ENCODE measurements around the gene TSPAN18.

The TSPAN18 gene

DNA sequence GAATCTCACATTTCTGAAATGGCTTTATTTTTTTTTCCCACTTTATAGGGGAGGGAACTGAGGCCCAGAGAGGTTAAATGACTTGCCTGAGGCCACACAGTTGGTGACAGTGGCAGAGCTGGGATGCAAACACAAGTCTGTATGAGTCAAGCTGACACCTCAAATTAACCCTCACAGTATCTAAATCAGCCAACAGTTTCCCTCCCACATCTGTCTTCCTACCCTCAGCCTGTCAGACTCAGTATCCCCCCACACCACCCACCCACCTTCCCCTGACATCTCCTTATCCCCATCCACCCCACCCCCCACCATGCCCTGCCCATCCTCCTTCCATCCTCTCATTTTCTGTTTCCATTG, 128.7 kb downstream of the TSPAN18 start:
- TF ChIP-seq, protein P1, sequence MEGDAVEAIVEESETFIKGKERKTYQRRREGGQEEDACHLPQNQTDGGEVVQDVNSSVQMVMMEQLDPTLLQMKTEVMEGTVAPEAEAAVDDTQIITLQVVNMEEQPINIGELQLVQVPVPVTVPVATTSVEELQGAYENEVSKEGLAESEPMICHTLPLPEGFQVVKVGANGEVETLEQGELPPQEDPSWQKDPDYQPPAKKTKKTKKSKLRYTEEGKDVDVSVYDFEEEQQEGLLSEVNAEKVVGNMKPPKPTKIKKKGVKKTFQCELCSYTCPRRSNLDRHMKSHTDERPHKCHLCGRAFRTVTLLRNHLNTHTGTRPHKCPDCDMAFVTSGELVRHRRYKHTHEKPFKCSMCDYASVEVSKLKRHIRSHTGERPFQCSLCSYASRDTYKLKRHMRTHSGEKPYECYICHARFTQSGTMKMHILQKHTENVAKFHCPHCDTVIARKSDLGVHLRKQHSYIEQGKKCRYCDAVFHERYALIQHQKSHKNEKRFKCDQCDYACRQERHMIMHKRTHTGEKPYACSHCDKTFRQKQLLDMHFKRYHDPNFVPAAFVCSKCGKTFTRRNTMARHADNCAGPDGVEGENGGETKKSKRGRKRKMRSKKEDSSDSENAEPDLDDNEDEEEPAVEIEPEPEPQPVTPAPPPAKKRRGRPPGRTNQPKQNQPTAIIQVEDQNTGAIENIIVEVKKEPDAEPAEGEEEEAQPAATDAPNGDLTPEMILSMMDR (IDR thresholded peaks at IDR 0.05): no peak

DNA sequence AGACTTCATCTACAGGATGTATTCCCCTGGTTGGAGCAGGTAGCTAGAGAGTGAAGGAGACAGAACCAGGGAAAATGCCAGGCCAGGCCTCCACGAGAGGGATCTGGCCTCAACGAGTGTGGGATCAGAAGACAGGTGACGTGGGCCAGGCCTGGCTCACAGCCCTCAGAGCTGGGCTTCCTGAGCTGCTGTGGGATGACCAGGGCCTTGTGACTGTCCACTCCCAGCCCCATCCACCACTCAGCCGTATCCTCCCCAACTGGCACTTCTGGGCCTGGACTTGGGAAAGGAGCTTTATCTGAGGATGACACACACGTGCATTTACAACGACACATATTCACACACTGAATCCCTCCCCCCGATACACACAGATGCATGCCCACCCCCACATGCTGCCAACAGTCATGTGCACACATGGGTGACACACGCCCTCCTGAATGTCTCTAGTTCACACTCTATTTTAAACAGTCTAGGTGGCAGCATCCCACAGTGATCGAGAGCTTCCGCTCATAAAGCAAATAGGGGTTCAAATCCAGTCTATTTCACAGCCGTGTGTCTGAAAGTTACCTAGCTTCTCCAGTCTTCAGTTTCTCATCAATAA, 130.8 kb downstream of the TSPAN18 start:
- TF ChIP-seq, protein P1 (IDR thresholded peaks at IDR 0.05): no peak

DNA sequence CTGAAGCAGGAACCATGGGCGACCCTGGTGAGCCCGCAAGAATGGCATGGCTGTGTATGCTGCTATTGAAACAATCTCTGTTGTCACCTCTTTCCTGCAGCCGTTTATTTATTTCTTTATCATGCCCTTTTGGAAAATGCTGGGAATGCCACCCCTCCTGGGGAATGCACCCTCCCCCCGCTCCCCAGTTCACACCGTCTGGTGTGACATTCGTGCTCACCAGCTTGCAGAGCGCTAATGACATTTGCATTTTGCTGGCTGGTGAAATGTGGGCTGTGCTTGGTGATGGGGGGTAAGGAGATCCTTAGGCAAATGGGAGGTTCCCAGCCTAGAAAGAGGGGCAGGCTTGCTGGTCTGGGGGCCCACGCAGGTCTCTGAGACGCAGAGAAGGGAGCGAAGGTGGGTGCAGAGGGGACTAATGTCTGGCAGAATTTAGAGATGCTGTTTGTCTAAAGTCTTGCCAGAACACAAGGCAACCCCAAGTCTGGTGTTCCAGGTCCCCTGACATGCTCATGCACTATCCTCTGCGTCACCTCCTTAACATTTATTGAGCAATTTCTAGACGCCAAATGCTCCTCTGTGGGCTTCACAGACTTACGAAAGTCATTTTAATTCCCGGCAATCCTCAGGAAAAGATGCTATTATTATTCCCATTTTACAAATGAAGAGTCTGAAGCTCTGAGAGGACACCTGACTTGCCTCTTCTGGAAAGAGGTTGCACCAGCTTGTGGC, 132.2 kb downstream of the TSPAN18 start:
- TF ChIP-seq, protein P1 (IDR thresholded peaks at IDR 0.05): no peak

DNA sequence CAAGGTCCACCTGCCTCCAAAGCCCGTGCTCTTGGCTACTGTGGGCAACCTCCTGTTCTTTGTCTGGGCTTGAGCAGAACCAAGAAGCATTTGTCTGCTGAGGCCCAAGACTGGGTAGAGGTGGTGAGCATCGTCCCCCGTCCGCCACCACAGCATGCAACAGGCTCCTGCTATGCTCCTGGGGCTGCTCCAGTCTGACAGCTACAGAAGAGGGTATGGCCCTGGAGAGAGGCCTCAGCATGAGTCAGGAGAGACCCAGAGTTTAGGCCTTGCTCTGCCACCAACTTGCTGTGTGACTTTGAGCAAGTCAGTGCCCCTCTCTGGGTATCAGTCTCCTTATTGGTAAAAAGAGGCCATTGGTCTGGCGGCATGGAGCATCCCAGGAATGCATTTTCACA, 132.8 kb downstream of the TSPAN18 start:
- TF ChIP-seq, protein P1 (IDR thresholded peaks at IDR 0.05): no peak

DNA sequence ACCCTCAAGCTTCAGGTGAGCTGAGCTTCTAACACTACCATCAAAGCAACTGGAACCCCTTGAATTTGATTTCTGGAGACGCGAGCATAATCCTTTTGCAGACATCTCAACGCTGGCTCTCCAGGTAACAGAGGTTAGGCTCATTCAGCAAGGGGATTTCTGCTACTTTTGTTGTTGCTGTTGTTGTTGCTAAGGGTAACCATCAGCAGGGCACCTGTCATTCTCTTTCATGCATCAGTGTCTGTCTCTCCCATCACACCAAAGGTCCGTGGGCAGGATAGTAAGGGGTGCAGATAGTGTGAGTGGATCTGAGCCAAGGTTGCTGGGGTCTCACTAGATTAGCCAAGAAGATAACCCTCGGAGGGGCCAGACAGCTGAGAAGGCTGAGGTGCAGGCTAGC, 133.6 kb downstream of the TSPAN18 start:
- TF ChIP-seq, protein P1 (IDR thresholded peaks at IDR 0.05): no peak

DNA sequence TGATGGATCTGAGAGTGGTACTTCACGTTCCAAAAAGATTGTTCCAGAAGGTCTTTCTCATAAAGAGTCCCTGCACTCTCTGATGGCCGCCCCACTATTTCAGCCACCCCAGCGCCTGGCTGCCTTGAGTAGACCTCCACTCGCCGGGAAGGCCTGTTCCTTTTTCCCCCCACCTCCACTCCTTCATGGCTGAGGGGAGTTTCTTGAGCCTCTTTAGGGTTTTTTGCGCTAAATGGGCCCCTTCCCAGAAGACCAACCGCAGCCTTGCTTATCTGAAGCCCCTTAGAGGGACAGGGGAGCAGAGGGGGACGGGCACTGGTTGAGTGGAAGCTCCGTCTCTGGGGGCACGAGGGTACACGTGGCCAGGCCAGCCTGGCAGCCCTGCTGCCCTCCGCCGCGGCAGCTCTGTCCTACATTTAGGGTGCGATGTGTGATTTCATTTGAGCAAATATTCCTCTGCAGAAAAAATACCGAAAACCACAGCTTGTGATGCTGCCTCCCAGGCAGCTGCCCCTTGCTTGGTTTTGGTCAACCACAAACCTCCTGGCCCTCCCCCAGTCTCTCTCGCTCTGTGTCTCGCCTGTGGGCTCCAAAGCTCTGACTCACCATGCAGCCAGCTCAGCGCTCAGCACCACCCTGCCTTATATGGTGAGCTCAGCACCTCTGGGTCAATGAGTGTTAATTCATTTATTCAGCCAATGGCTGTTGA, 135.2 kb downstream of the TSPAN18 start:
- TF ChIP-seq, protein P1 (IDR thresholded peaks at IDR 0.05): no peak

DNA sequence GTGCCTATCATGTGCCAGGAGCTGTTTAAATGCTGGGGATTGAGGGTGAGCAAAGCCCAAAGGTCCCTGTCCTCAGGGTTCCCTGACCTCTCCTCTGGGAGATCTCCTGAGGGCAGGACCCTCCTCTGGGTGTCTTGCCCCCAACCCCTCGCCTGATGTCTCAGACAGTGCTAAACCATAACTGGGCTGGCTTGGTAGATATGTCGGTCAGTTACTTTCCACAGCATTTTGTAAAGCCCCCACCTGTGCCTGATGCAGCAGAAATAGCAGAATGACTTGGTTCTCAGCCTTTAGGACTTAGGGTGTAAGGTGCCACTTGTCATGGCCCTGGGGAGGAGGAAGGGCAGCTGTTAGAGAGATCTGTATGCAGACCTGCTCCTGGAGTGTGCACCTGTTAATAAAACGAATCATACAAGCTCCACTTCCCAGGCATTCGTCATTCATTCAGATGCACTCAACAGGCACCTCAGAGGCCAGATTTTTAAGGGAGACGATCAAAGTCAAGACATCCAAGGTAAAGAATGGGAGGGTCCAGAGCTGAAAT, 135.9 kb downstream of the TSPAN18 start:
- TF ChIP-seq, protein P1 (IDR thresholded peaks at IDR 0.05): no peak
